ENCODE results near the gene ESYT1. TPM values are rescaled to one million over a fixed set of nuclear protein-coding genes. Genes with fewer than 3 reads are reported as not detected.

ESYT1 gene
- total RNA-seq, 3 donors from 2014 or later (not counting 1 experiment from before 2014, with no cell fraction given) = 198 to 215 (median 199) TPM

DNA sequence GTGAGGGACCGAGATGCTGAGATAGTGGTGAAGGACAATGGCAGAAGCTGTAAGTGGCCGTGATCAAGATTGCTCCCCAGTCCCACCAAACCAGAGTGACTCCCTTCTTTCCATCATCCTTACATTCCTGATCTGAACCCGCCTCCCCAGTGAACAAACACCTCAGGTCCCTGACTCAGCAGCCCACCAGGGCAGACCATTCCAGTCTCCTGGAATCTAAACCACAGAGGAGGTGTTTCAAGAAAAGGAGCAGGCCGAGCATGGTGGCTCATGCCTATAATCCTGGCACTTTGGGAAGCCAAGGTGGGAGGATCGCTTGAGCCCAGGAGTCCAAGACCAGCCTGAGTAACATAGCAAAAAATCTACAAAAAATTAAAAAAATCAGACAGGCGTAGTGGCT lies 41.5 kb upstream of the ESYT1 start:
- TF ChIP-seq, protein P1, sequence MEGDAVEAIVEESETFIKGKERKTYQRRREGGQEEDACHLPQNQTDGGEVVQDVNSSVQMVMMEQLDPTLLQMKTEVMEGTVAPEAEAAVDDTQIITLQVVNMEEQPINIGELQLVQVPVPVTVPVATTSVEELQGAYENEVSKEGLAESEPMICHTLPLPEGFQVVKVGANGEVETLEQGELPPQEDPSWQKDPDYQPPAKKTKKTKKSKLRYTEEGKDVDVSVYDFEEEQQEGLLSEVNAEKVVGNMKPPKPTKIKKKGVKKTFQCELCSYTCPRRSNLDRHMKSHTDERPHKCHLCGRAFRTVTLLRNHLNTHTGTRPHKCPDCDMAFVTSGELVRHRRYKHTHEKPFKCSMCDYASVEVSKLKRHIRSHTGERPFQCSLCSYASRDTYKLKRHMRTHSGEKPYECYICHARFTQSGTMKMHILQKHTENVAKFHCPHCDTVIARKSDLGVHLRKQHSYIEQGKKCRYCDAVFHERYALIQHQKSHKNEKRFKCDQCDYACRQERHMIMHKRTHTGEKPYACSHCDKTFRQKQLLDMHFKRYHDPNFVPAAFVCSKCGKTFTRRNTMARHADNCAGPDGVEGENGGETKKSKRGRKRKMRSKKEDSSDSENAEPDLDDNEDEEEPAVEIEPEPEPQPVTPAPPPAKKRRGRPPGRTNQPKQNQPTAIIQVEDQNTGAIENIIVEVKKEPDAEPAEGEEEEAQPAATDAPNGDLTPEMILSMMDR (IDR thresholded peaks at IDR 0.05) = no peak
- Mint-ChIP-seq H3K27me3 (ENCODE audit: low read depth in 2 of 2) (peaks cover 7 to 13% of the 10 kb centered on the region in 2 donors), H3K27ac (no peak overlapping the region), H3K36me3 (no peaks in the 10 kb centered on the region), H3K4me1 (no peaks in the 10 kb centered on the region), H3K4me3 (no peak overlapping the region), H3K9me3 (no peaks in the 10 kb centered on the region)
- intact Hi-C loops (cut with micrococcal nuclease) = no loop called here
- Histone ChIP-seq H3K9me3 (ENCODE audit: control insufficient read depth, insufficient read depth, low read length) (no peaks in the 10 kb centered on the region), H3K4me1 (ENCODE audit: control insufficient read depth, insufficient read depth, low read length) (no peaks in the 10 kb centered on the region), H3K27me3 (ENCODE audit: control insufficient read depth, insufficient read depth, low read length) (no peaks in the 10 kb centered on the region), H3K4me3 (ENCODE audit: low read length) (no peak overlapping the region), H3K27ac (ENCODE audit: low read length) (no peak overlapping the region), H3K36me3 (ENCODE audit: control insufficient read depth, insufficient read depth, low read length) (no peaks in the 10 kb centered on the region)
- WGBS (ENCODE audit: insufficient coverage) = 87% methylated on average over 6 of the region's 6 CpGs
- no peak for ATAC-seq
- no peak for DNase-seq

DNA sequence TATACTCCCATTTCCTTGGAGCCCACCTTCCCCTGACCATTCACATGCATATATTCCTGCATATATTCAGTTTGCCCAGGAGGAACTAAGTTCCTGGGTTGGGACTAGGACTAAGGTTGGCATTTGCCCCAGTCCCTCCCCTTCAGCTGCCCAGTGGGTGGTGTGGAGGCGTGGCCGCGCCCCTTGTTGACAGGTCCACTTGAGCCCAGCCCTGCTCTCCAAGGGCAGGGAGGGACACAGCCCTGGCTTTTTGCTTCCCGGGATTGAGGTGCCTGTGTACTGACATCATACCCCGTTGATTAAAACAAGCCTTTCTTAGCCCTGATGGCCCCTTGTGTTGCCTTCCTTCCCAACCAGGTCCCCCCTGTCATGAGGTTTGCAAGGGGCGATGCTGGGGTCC lies 40.8 kb upstream of the ESYT1 start:
- H3K4me1 Mint-ChIP-seq = no peaks in the 10 kb centered on the region
- intact Hi-C loops (cut with micrococcal nuclease) = no loop called here
- no peaks in the 10 kb centered on the region for H3K36me3 Mint-ChIP-seq
- H3K27ac Mint-ChIP-seq = no peak overlapping the region
- Histone ChIP-seq H3K9me3 (ENCODE audit: control insufficient read depth, insufficient read depth, low read length) (no peaks in the 10 kb centered on the region), H3K4me3 (ENCODE audit: low read length) (no peak overlapping the region), H3K36me3 (ENCODE audit: control insufficient read depth, insufficient read depth, low read length) (no peaks in the 10 kb centered on the region), H3K4me1 (ENCODE audit: control insufficient read depth, insufficient read depth, low read length) (no peaks in the 10 kb centered on the region), H3K27ac (ENCODE audit: low read length) (no peak overlapping the region), H3K27me3 (ENCODE audit: control insufficient read depth, insufficient read depth, low read length) (no peaks in the 10 kb centered on the region)
- TF ChIP-seq, protein P1 (IDR thresholded peaks at IDR 0.05) = no peak
- WGBS (ENCODE audit: insufficient coverage) = 96% methylated on average over 6 of the region's 6 CpGs
- no peaks in the 10 kb centered on the region for H3K9me3 Mint-ChIP-seq
- DNase-seq = no peak
- no peak for ATAC-seq
- no peak overlapping the region for H3K4me3 Mint-ChIP-seq
- peaks cover 7 to 10% of the 10 kb centered on the region in 2 donors for H3K27me3 Mint-ChIP-seq (ENCODE audit: low read depth in 2 of 2)

DNA sequence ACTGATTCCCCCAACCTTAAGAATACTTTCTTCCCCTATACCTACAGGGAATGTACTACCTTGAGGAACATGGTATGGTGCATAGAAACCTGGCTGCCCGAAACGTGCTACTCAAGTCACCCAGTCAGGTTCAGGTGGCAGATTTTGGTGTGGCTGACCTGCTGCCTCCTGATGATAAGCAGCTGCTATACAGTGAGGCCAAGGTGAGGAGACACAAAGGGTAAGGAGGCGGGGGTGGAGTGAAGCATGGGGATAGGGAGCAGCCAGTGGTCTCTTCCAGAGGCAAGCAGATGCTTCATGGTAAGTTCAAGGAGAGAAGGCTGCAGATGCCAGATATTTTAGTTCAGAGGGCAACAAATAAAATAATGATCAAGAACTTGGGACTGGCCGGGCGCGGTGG lies 30.3 kb upstream of the ESYT1 start:
- WGBS (ENCODE audit: insufficient coverage) = 87% methylated on average over 6 of the region's 6 CpGs
- Mint-ChIP-seq H3K9me3 (no peaks in the 10 kb centered on the region), H3K4me1 (peaks cover 6 to 15% of the 10 kb centered on the region in 2 donors), H3K27me3 (ENCODE audit: low read depth in 2 of 2) (peaks cover 0 to 13% of the 10 kb centered on the region in 2 donors), H3K27ac (no peak overlapping the region), H3K4me3 (no peak overlapping the region), H3K36me3 (no peaks in the 10 kb centered on the region)
- Histone ChIP-seq H3K36me3 (ENCODE audit: control insufficient read depth, insufficient read depth, low read length) (no peaks in the 10 kb centered on the region), H3K4me3 (ENCODE audit: low read length) (no peak overlapping the region), H3K9me3 (ENCODE audit: control insufficient read depth, insufficient read depth, low read length) (no peaks in the 10 kb centered on the region), H3K4me1 (ENCODE audit: control insufficient read depth, insufficient read depth, low read length) (peaks cover 12% of the 10 kb centered on the region), H3K27ac (ENCODE audit: low read length) (no peak overlapping the region), H3K27me3 (ENCODE audit: control insufficient read depth, insufficient read depth, low read length) (no peaks in the 10 kb centered on the region)
- no peak for DNase-seq
- TF ChIP-seq, protein P1 (IDR thresholded peaks at IDR 0.05) = no peak
- intact Hi-C loops (cut with micrococcal nuclease) = no loop called here
- ATAC-seq = no peak

DNA sequence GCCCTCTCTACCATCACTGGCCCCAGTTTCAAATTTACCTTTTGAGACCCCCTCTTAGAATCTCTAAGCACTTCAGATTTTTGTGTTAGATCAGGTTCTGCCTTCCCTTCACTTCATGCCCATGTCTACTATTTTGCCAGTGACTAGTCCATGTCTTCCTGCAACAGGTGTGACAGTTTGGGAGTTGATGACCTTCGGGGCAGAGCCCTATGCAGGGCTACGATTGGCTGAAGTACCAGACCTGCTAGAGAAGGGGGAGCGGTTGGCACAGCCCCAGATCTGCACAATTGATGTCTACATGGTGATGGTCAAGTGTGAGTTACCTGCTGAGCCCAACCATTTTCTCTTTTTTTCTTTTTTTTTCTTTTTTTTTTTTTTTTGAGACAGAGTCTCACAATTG lies 29.5 kb upstream of the ESYT1 start:
- Histone ChIP-seq H3K27me3 (ENCODE audit: control insufficient read depth, insufficient read depth, low read length) (no peaks in the 10 kb centered on the region), H3K27ac (ENCODE audit: low read length) (no peak overlapping the region), H3K36me3 (ENCODE audit: control insufficient read depth, insufficient read depth, low read length) (no peaks in the 10 kb centered on the region), H3K4me1 (ENCODE audit: control insufficient read depth, insufficient read depth, low read length) (peaks cover 20% of the 10 kb centered on the region), H3K4me3 (ENCODE audit: low read length) (no peak overlapping the region), H3K9me3 (ENCODE audit: control insufficient read depth, insufficient read depth, low read length) (no peaks in the 10 kb centered on the region)
- Mint-ChIP-seq H3K27me3 (ENCODE audit: low read depth in 2 of 2) (peaks cover 0 to 8% of the 10 kb centered on the region in 2 donors), H3K4me3 (no peak overlapping the region), H3K27ac (no peak overlapping the region), H3K9me3 (no peaks in the 10 kb centered on the region), H3K36me3 (no peaks in the 10 kb centered on the region), H3K4me1 (peaks cover 15 to 23% of the 10 kb centered on the region in 2 donors)
- ATAC-seq (no peak), DNase-seq (no peak)
- TF ChIP-seq, protein P1 (IDR thresholded peaks at IDR 0.05) = no peak
- WGBS (ENCODE audit: insufficient coverage) = 66% methylated on average over 2 of the region's 3 CpGs
- intact Hi-C loops (cut with micrococcal nuclease) = no loop called here

Measured in natural killer cell (primary cell).